Adipocyte (in vitro differentiated cells): ENCODE data around the gene PIK3IP1.
"Not testable (repeated sequence)": the region's sequence is repeated elsewhere in the genome, so short reads cannot be mapped to it uniquely, and the experiment has no call there.

Experiments used
- DNase-seq: peaks from one replicate; pipeline ENCODE4 v3.0.0-alpha.2; 2015; ENCODE audit warnings: low read depth
- H3K27me3 ChIP-seq: replicated peaks from 2 replicates; pipeline ENCODE4 v1.7.0; 2013; ENCODE audit warnings: mild to moderate bottlenecking, low read length, moderate library complexity; ENCODE audit not compliant: control insufficient read depth, insufficient read depth
- H3K36me3 ChIP-seq: 2 replicates; pipeline ENCODE4 v1.7.0; 2013; ENCODE audit warnings: low read length, mild to moderate bottlenecking, moderate library complexity; ENCODE audit not compliant: control insufficient read depth, insufficient read depth, severe bottlenecking
- H3K4me1 ChIP-seq: 2 replicates; pipeline ENCODE4 v1.7.0; 2013; ENCODE audit warnings: mild to moderate bottlenecking, low read length, moderate library complexity; ENCODE audit not compliant: control insufficient read depth, insufficient read depth
- H3K4me3 ChIP-seq: 2 replicates; pipeline ENCODE4 v1.7.0; 2013; ENCODE audit warnings: mild to moderate bottlenecking, low read length, moderate library complexity
- H3K9ac ChIP-seq: 2 replicates; pipeline ENCODE4 v1.7.0; 2013; ENCODE audit warnings: mild to moderate bottlenecking, low read length, moderate library complexity
- H3K9me3 ChIP-seq: 2 replicates; pipeline ENCODE4 v1.7.0; 2013; ENCODE audit warnings: mild to moderate bottlenecking, low read length, moderate library complexity; ENCODE audit not compliant: control insufficient read depth

The PIK3IP1 gene

DNA sequence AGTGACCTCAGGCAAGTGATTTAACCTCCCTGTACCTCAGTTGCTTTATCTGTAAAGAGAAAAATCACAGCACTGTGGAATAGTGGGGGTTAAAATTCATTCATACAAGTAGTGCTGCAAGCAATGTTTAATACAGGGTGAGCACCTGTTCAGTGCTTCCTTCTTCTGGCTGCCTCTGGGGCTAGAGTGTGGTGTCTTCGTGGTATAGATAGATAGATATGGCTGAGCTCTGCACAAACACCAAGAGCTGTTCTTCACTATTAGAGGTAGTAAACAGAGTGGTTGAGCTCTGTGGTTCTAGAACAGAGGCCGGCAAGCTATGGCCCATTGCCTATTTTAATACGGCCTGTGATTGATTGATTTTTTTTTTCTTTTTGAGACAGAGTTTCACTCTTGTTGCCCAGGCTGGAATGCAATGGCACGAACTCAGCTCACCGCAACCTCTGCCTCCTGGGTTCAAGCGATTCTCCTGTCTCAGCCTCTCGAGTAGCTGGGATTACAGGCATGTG, 47.3 kb downstream of the PIK3IP1 start:
- peaks cover 54% of the 10 kb centered on the region for H3K4me1 ChIP-seq
- H3K9ac ChIP-seq: no peak overlapping the region
- no peak overlapping the region for H3K4me3 ChIP-seq
- H3K9me3 ChIP-seq: no peaks in the 10 kb centered on the region
- no peaks in the 10 kb centered on the region for H3K36me3 ChIP-seq
- DNase-seq: no peak
- no peaks in the 10 kb centered on the region for H3K27me3 ChIP-seq

DNA sequence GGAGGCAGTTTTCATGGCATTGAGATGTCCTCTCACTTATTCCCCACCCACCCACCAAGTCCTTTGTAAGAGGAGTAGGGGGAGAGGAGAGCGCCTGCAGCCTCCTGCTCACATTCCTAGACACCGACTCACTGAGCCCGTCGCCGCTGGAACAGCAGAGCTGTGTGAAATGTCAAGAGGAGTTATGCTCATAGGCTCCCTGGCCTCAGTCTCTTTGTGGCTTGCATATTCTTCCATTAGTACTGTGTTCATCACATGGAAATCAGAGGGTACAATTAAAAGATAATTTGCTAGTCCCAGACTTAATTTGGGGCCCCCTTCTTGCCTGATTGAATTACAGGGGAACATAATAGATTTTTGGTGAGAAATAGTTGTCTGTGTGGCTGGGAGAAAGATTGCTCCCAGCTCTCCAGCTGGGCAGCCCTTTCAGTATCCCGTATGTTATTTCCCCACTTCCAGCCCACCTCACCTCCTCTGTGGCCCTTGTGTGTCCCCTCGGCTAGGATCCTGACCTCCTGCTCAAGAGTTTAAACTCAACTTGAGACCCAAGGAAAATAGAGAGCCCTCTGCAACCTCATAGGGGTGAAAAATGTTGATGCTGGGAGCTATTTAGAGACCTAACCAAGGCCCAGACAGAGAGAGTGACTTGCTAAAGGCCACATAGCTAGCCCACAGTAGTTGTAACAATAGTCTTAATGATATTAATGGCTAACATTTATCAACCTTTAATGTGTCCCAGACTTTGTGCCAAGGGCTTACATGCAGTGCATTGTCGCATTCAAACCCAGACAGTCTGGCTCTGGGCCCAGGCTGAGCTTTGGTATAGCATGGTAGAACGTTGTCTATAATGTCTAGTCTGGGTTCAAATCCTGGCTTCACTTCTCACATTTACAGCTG, 48.0 kb downstream of the PIK3IP1 start:
- Histone ChIP-seq H3K27me3 (no peaks in the 10 kb centered on the region), H3K4me3 (peak overlapping the region; percentile 9), H3K9ac (peak overlapping the region; percentile 52), H3K36me3 (no peaks in the 10 kb centered on the region), H3K9me3 (no peaks in the 10 kb centered on the region), H3K4me1 (peaks cover 47% of the 10 kb centered on the region)
- DNase-seq: peak; percentile 95

DNA sequence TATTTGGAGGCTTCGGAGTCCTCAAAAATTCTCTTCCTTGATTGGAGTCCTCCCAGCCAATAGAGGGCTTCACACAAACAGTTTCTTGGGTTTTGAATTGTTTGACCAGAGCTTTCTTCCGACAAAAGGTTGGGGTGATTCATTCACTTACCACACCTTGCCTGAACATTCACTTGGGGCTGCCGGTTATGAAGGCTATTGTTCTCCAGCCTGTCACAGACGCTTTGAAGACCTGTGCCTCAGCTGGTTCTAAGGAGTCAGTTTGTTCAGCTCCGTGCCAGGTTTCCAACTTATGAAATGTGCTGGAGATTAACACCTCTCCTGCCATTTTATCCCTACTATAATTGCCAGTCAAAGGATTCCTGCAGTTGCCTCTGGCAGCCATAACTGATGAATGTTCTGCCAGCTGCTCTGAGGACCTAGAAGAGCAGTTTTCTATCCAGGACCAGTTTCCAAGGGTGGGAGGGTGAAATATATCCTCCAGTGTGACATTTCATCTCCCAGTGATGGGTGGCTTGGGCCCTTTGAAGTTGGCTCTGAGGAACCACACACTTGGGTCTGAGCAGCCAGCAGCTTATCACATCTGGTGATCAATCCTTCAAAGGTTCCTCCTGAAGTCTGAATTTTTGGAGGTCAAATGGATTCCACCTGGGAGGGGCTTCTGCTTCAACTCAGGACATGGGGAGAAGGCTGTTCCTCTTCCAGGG, 48.8 kb downstream of the PIK3IP1 start:
- Histone ChIP-seq H3K36me3 (no peaks in the 10 kb centered on the region), H3K4me3 (no peak overlapping the region), H3K9ac (peak overlapping the region; percentile 3), H3K9me3 (no peaks in the 10 kb centered on the region), H3K27me3 (no peaks in the 10 kb centered on the region), H3K4me1 (peaks cover 39% of the 10 kb centered on the region)
- peak; percentile 12 for DNase-seq

- DNase-seq: peak; percentile 48
- Histone ChIP-seq H3K9ac (no peak overlapping the region), H3K4me1 (peaks cover 34% of the 10 kb centered on the region), H3K36me3 (no peaks in the 10 kb centered on the region), H3K4me3 (no peak overlapping the region), H3K9me3 (no peaks in the 10 kb centered on the region), H3K27me3 (no peaks in the 10 kb centered on the region)
These were observed 50.4 kb downstream of the PIK3IP1 start for GRCh38 chr22:31241936-31242335.

GRCh38 chr22:31241200-31241599, 51.1 kb downstream of the PIK3IP1 start:
- Histone ChIP-seq H3K4me3 (no peak overlapping the region), H3K27me3 (no peaks in the 10 kb centered on the region), H3K9ac (no peak overlapping the region), H3K36me3 (no peaks in the 10 kb centered on the region), H3K4me1 (peaks cover 34% of the 10 kb centered on the region), H3K9me3 (no peaks in the 10 kb centered on the region)
- peak; percentile 31 for DNase-seq

- Histone ChIP-seq H3K9ac (no peak overlapping the region), H3K27me3 (no peaks in the 10 kb centered on the region), H3K4me3 (no peak overlapping the region), H3K4me1 (peaks cover 34% of the 10 kb centered on the region), H3K36me3 (no peaks in the 10 kb centered on the region), H3K9me3 (no peaks in the 10 kb centered on the region)
- peak; percentile 20 for DNase-seq
These were observed 52.4 kb downstream of the PIK3IP1 start for GRCh38 chr22:31239771-31240370.

DNA sequence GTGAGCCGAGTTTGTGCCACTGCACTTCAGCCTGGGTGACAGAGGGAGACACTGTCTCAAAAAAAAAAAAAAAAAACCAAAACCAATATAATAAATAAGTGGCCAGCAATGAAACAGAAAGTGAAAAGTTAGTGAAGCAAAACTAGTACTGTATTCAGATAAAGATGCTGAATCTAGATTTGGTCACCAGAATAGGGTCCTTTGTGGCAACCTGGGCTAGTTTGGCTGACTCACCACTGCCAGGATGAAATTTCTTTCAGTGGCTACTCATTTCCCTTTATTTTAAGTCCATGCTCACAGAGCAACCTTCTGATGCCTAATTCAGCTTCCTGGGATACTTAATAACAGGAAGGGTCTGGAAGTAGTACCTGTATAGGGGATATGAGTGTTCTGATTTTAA, 54.2 kb downstream of the PIK3IP1 start:
- H3K27me3 ChIP-seq: no peaks in the 10 kb centered on the region
- H3K9ac ChIP-seq: no peak overlapping the region
- H3K9me3 ChIP-seq: no peaks in the 10 kb centered on the region
- no peak for DNase-seq
- no peaks in the 10 kb centered on the region for H3K36me3 ChIP-seq
- peaks cover 16% of the 10 kb centered on the region for H3K4me1 ChIP-seq
- no peak overlapping the region for H3K4me3 ChIP-seq

DNA sequence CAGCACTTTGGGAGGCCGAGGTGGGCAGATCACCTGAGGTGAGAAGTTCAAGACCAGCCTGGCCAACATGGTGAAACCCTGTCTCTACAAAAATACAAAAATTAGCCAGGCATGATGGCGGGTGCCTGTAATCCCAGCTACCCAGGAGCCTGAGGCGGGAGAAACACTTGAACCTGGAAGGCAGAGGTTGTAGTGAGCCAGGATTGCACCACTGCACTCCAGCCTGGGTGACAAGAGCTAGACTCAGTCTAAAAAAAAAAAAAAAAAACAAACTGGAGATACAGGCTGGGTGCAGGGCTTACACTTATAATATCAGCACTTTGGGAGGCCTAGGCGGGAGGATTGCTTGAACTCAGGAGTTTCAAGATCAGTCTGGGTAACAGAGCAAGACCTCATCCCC, 56.2 kb downstream of the PIK3IP1 start:
- not testable (repeated sequence) for H3K4me3 ChIP-seq, H3K36me3 ChIP-seq, H3K4me1 ChIP-seq, H3K27me3 ChIP-seq, H3K9ac ChIP-seq, DNase-seq, H3K9me3 ChIP-seq

GRCh38 chr22:31235081-31235480, 57.2 kb downstream of the PIK3IP1 start:
- Histone ChIP-seq H3K9ac (no peak overlapping the region), H3K4me3 (no peak overlapping the region), H3K27me3 (no peaks in the 10 kb centered on the region), H3K4me1 (peaks cover 14% of the 10 kb centered on the region), H3K9me3 (no peaks in the 10 kb centered on the region), H3K36me3 (no peaks in the 10 kb centered on the region)
- DNase-seq: no peak

DNA sequence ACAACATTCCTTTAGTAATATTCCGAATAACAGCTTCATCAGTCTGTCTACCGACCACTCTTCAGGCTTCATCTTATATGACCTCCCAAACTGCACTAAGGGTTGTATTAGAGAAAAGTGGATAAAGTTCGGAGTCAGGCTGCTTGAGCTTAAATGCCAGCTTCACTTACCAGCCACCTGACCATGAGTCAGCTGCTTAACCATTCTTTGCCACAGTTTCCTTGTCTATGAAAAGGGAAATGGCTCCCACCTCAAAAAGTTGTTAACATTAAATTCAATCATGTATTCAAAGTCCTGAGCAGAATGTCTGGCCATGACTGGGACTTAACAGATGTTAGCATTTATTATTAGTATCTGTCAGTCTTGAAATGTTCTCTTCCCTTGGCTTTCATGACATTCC, 59.3 kb downstream of the PIK3IP1 start:
- Histone ChIP-seq H3K9ac (no peak overlapping the region), H3K36me3 (no peaks in the 10 kb centered on the region), H3K4me3 (no peak overlapping the region), H3K4me1 (peaks cover 30% of the 10 kb centered on the region), H3K27me3 (no peaks in the 10 kb centered on the region), H3K9me3 (no peaks in the 10 kb centered on the region)
- DNase-seq: no peak
